ENCODE data around the gene KCNH2.

The KCNH2 gene

DNA sequence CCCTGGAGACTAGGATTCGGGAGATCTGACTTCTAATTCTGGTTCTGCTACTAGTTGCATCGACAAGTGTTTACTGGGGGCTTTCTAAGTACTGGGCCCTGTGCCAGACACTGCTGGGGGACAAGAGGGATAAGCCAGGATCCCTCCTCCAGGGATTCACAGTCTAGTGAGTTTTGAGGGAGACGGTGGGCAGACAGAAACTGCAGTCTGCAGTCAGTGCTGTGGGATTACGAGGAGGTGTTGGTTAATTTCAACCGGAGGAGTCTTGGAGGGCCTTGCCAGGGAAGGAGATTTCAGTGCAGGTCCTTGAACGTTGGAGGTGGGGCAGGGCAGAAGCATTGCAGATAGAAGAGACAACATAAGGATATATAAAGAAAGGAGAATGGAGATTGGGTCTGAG, 3.5 kb upstream of the KCNH2 start:
- H3K4me3 ChIP-seq (ENCODE audit: low read depth, low read length): no peak overlapping the region
- no peak for TF ChIP-seq CTCF (IDR thresholded peaks at IDR 0.05; ENCODE audit: low read depth, low read length, missing control alignments)
- in situ Hi-C loops (cut with HindIII; ENCODE audit: low sequenced_read_pairs): no loop called here
- no peak for DNase-seq (ENCODE audit: low read depth)

DNA sequence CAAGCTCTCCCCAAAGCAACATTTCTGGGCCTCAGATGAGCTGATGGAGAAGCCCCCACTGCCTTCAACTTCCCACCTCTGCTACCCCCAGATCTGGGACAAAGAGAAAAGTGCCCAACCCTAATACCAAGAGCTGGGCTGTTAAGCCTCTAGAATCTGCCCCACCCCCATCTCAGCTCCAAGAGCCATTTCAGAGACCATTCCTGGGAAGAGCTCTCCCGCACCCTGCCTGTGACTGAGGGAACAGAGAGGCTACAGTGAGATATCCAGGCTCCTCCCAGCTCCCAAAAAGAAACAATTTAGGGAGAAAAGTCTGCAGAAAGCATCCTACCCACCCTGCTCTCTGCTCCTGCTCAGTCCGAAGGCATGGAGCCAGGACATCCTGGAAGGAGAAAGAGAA, 2.5 kb upstream of the KCNH2 start:
- no peak for TF ChIP-seq CTCF (IDR thresholded peaks at IDR 0.05; ENCODE audit: low read depth, low read length, missing control alignments)
- no peak overlapping the region for H3K4me3 ChIP-seq (ENCODE audit: low read depth, low read length)
- in situ Hi-C loops (cut with HindIII; ENCODE audit: low sequenced_read_pairs): no loop called here
- DNase-seq (ENCODE audit: low read depth): no peak

- H3K4me3 ChIP-seq (ENCODE audit: low read depth, low read length): no peak overlapping the region
- TF ChIP-seq CTCF (IDR thresholded peaks at IDR 0.05; ENCODE audit: low read depth, low read length, missing control alignments): no peak
- no peak for DNase-seq (ENCODE audit: low read depth)
- in situ Hi-C loops (cut with HindIII; ENCODE audit: low sequenced_read_pairs): no loop called here
Observed at GRCh38 chr7:150979713-150980390, 1.7 kb upstream of the KCNH2 start.

DNA sequence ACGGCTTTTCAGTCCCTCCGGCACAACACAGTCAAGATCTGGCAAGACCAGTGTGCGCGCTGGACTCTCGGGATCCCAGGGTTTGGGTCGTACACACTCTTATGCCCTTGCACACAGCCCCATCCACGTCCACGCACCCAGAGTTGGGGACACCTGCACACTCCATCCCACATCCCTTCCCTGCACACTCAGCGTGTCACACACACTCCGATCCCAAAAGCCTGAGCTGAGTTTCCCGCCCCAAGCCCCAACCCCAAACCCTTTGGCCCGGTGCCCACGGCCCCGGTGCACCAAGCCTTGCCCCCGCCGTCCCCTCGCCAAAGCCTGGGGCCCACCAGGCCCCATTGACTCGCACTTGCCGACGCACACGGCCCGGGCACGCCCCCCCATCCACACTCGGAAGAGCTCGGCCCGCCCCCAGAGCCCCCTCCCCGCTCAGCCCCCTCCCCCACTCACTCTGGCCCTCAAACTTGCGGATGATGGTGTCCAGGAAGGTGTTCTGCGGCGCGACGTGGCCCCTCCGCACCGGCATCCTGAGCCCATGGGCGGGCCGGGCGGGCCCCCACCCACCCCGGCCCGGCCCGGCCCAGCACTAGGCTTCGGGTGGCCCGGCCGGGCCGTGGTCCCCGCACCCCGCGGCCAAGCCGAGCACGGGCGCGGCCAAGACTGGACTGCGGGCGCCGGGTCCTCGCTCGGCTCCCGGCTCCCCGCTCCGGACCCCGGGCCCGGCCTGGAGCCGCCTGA, 567 bp downstream of the KCNH2 start:
- no peak overlapping the region for H3K4me3 ChIP-seq (ENCODE audit: low read depth, low read length)
- no peak for TF ChIP-seq CTCF (IDR thresholded peaks at IDR 0.05; ENCODE audit: low read depth, low read length, missing control alignments)
- in situ Hi-C loops (cut with HindIII; ENCODE audit: low sequenced_read_pairs): no loop called here

DNA sequence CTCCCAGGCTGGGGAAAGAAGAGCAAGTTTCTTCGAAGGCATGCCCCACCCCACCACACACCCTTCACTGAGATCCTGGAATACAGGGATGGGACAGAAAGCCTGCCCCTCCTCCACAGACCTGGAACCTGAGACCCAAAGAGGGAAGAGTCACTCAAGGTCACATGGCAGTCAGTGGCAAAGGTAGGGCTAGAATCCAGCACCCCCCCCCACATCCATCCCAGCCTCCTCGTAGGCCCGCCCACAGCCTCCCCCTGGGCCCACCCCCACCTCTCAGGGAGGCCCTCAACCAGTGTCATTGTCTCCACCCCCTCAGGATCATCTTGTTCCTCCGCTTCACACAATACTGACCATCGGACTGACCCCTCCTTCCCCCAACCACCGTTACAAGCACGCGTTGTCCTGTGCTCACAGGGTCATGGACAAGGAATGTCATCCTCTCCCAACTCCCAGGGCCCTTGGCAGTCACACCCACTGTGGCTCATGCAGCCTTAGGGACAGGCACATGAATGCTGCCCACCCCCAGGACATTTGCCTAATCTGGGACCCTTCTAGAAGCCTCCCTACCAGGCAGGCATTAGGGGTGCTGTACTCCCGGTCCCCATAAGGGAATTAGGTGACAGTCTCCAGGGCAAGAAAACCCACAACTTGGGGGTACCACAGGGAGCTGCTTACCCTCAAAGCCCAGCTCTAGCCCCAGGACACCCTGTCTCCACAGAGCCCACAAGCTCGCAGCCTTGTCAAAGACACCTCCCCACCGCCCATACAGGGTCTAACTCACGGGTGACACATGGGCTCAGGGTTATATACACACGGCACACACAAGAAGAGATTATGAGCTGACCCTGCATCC, 1.4 kb downstream of the KCNH2 start:
- in situ Hi-C loops (cut with HindIII; ENCODE audit: low sequenced_read_pairs): no loop called here
- no peak overlapping the region for H3K4me3 ChIP-seq (ENCODE audit: low read depth, low read length)
- no peak for DNase-seq (ENCODE audit: low read depth)
- no peak for TF ChIP-seq CTCF (IDR thresholded peaks at IDR 0.05; ENCODE audit: low read depth, low read length, missing control alignments)

More for the DNA sequence above, 567 bp downstream of the KCNH2 start:
- DNase-seq (ENCODE audit: low read depth): no peak

GRCh38 chr7:150975536-150976319, 2.4 kb downstream of the KCNH2 start:
- DNase-seq (ENCODE audit: low read depth): no peak
- H3K4me3 ChIP-seq (ENCODE audit: low read depth, low read length): no peak overlapping the region
- in situ Hi-C loops (cut with HindIII; ENCODE audit: low sequenced_read_pairs): no loop called here
- no peak for TF ChIP-seq CTCF (IDR thresholded peaks at IDR 0.05; ENCODE audit: low read depth, low read length, missing control alignments)
